ENCODE measurements around the gene PTX4.

Gene PTX4

DNA sequence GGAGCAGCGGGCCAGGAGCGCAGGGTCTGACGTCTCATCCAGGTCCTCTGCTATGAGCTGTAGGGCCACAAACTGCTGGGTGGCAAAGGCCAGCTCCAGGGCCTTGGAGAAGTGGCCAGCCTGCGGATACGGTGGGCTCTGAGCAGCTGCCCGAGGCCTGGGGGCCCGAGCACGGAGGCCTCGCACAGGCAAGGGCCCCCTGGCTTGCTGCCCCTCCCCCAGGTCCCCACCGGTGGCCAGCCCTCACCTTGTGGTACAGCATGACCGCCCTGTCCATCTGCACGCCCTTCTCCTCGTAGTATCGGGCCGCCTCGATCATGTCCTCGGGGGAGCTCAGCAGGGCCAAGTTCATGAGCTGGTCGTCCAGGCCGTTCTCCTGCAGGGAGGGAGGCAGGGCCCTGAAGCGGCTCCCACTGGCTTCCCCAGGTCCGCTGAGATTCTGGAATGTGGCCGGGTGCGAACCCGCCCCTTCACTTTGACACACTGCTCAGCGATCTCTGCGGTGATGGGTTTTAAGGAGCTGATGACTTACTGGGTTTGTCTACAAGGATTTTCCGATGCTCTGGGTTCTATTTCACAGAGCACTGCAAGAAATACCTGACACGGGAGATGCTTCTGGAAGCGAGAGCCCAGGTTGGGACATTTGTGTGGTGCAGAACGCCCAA lies 35.0 kb upstream of the PTX4 start:
- no peak for DNase-seq

DNA sequence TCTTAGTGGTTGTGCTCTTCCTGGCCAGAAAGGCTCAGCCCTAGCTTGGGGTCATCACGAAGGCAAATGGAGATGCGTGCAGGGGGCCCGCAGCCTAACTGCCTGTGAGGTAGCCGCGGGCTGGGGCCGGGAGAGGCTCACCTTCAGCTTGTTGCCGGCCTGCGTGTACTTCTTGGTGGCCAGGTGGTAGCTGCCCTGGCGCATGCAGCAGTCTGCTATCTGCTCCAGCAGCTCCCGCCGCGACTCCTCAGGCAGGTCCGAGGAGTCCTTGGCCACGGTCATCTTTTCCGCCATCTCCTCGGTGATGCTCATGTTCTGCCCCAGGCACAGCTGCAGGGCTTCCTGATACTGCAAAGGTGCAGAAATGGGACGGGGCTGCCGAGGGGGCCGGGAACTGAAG lies 31.7 kb upstream of the PTX4 start:
- DNase-seq: no peak

DNA sequence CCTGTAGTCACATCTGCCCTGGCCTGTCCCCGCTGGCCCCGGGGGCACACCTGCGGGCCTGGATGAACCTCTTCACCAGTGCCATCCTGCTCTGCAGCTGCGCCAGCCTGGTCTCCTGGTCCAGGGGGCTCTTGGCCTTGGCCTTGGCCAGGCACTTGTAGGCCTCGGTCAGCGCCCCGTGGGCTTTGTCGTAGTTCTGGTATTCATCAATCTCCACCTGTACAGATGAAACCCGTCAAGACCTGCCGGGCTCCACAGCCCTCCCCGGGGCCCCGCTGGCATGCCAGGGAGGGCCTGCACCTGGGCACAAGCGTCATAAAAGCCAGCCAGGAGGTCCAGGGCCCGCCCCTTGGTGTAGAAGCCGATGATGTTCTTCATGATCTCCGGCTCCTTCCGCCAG lies 31.1 kb upstream of the PTX4 start:
- DNase-seq: no peak

- DNase-seq: no peak
Measured at GRCh38 chr16:1518626-1519135, 29.9 kb upstream of the PTX4 start.

DNA sequence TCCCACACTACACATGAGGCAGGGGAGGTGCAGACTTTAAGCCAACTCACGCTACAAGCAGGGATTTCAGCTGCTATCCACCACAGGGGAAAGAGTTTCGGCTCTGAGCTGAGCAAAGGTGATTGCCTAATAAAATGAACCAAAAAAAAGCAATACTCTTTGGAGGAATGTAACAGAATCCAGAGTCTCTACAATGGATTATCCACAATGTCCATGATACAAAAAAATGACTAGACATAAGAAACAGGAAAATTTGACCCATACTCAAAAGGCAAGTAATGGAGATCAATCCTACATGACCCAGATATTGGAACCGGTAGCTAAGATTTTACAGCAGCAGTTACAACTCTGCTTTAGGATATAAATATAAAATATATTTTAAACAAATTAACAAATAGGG lies 25.8 kb upstream of the PTX4 start:
- no peak for DNase-seq

DNA sequence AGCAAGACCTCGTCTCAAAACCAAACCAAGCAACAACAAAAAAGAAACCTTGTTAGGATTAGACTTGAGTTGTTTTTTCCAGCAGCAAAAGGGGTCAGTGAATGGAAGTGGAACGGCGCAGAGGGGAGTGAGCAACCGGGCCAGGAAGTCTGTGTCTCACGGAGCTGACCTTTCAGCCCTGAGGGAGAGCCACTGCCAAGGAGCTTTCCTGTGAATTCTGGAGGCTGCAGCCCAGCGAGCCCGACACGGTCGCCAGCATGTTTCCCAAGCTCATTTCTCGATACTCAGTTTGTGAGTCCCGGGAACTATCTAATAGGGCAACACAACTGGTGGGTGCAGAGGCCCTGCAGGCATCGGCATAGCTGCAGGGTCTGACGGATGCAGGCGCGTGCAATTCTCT lies 24.0 kb upstream of the PTX4 start:
- no peak for DNase-seq

DNA sequence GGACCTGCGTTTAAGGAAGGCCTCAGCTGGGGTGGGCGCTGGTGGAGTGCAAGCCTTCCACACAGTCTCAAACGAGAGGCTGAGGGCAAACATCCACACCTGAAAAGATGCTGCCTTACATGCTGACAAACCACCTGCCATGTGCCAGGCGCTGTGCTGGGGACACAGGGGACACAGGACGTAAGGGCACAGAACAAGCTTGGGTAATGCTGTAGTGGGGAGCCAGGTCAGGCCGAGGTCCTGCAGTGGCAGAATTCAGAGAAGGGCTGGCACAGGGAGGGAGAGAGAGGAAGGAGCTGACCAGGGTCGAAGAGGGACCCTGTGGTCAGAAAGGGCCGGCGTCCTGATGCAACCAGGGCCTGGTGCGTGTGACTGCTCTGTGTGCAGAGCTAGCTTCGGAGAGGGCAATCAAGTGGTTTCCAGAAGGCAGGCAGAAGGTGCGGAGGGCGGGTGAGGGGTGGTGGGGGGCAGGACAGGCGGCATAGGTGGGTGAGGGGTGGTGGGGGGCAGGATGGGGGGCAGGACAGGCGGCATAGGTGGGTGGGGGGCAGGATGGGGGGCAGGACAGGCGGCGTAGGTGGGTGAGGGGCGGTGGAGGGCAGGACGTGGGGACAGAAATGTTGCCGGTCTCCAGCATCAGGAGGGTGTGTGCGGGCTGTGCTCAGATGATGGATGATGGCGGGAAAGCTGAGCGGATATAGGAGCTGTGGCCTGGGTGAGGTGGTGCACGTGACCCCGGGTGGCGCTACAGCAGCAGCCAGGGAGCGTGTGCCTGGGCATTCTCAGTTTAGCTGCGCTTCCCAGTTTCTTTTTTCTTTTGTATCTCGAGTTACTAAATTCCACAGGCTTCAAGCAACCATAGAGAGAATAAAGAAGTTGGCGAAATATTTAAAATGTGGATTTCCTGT lies 23.2 kb upstream of the PTX4 start:
- DNase-seq: no peak

- DNase-seq: no peak
Measured at GRCh38 chr16:1510941-1511351, 22.2 kb upstream of the PTX4 start.

- no peak for DNase-seq
Measured at GRCh38 chr16:1510272-1510671, 21.5 kb upstream of the PTX4 start.

DNA sequence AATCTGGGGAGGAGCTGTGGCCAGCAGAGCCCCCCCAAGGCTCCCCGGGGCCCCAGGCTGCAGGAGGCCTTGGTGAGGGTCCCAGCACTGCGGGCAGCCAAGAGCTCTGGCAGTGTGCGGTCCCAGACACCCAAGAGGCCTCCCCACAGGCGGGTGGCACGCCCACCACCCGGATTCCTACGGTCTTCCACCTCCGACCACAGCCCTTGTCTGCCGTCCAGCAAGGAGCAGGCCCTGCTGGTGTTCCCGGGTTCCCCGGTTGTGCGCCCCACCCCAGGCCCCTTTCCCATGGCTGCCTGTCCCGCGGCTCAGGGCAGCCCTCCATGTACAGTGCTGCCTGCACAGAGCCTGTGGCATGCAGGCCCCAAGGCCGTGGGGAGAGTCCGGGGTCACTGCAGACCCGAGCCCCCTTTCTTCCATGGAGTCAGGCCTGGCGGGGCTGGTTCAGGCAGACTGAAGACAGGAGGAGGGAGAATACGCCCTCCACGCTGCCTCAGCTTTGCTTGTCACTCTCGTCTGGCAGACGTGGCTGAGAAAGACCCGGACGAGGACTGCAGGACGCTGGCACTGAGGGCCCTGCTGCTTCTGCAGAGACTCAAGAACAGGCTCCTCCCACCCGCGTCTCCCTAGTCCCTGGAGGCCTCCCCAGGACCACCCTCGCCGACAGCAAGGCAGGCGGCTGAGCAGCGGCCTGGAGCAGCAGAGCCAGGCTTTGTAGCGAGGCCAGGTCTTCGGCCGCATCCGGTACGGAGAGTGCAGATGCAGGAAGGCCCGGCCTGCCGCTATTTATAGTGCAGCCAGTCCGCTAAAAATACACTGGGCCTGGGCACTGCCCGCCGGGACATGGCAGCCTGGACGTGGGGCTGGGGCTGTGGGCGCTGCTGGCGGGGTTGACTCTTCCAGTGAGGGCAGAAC lies 20.8 kb upstream of the PTX4 start:
- DNase-seq: no peak

DNA sequence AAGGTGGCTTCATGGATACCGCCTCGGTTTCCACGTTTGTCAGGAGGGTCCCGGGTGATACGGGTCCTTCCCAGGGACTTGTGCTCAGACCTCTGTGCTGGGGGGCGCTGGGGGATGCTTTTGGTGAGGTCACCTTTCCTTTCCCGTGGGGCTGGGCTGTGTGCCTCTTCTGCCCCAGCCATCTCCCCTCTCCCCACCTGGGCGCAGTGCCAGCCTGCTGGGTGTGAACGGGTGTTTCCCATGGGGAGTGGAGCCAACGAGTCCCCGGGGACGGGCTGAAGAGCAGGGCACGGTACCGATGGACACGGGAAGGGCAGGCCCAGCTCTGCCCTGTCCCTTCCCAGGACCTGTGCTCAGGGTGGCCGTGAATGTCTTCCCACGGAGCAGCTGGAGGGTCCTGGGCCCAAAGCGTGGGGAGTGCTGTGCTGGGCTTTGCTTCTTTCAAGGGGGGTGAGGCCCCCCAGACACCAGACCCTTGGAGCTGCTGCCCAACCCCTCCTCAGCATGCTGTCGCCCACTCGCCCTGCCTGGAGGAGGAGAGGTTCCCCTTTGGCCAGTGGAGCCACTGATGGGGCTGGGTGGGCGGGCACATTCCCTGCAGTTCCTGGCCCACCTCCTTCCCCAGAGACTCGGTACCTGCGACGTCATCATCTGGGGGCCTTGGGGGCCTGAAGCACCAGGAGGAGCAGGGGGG lies 19.9 kb upstream of the PTX4 start:
- no peak for DNase-seq

DNA sequence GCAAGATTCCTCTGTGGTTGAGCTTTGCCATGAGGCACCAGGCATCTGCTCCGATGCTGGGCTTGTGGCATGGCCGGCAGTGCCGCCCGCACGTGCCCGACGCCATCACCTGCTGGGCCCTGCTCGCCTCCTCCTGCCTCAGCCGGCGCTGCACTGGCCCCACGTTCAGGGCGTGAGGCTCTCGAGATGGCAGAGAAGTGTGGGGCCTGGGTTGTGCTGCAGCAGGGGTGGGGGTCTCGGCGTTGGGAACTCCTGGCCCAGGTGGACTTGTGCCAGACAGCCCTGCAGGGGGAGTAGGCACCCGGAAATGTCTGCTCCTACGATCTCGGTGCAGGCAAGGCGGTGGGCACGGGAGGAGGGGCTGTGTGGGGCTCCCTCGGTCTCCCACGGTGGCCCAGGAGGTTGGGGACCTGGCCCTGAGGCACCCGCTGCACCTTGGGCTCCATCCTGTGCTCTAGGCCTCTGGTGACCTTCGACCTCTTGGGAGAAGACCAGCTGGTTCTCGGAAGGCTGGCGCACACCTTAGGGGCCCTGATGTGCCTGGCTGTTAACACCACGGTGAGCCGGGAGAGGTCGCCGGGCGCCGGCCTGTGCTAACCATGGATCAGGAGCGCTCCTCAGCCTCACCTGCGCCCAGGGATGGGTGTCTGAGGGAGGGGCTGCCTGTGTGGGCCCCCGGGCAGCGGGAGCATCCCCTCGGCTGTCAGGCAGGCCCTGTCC lies 17.9 kb upstream of the PTX4 start:
- no peak for DNase-seq

DNA sequence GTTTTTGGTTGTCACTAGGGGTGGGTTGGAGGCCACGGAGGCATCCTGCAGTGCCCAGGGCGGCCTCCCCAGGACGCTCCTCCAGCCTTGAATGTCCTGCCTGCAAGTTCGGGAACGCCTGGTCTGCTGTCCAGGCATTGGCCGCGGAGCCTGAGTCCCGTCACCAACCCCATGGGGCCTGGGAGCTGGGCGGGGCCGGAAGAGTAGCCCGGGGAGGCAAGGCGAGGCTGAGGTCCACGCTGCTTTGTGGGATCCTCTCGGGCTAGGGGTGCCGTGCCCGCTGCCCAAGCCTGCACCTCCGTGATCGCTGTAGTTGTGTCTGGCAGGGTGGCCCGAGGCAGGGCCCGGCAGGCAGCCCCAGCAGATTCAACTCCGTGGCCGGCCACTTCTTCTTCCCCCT lies 17.2 kb upstream of the PTX4 start:
- DNase-seq: no peak

DNA sequence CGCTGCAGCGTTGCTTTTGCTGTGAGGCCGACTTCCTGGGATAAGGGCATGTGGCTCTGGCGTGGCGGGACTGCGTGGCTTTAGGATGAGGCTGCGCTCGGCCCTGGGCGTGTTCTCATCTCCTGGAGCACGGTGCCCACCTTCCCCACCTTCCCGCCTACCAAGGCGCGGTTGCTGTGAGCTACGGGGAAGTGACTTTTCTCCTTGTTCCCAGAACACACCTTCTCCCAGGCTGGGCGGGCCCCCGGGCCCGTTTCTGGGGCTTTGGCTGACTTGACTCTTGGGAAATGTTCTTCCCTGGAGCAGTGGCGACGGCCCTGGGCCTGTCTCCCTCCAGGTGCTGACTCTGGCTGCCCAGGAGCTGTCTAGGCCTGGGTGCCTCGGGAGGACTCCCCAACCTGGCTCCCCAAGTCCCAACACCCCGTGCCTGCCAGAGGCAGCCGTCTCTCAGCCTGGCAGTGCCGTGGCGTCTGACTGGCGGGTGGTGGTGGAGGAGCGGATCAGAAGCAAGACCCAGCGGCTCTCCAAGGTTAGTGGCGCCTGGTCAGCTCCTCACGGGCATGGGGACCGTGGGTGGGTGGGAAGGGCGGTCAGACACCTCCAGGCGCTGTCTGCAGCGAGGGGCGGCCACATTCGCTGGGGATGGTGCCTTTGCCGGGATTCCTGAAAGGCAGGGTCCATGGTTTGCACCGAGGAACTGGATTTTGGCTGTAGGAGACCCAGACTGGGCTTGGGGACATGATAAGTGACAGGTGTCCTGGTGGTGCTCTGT lies 16.5 kb upstream of the PTX4 start:
- no peak for DNase-seq

DNA sequence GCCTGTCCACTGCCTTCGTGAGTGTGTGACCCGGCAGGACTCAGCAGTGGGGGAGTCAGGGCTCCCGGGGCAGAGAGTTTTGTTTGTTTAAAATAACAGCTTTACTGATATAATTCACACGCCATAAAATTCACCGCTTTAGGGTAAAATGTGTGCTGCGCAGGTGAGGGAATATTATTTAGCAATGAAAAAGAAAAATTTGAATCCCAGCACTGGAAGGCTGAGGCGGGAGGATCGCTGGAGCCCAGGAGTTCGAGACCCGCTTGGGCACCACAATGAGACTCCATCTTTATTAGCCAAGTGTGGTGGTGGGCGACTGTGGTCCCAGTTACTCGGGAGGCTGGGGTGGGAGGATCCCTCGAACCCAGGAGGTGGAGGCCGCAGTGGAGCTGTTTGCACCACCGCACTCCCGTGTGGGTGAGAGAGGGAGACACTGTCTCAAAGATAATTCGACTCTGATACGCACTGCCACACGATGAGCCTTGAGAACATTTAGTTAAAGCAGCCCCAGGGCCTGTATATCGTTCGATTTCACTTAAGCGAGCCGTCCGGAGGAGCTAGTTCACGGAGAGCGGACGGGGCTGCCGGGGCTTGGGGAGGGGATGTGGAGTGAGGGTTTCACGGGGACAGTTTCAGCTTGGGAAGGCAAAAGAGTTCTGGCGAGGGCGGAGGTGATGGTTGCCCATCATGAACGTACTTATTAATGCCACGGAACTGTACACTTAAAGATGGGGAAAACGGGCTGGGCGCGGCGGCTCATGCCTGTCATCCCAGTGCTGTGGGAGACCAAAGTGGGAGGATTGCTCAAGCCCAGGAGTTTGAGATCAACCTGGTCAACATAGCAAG lies 14.6 kb upstream of the PTX4 start:
- no peak for DNase-seq

DNA sequence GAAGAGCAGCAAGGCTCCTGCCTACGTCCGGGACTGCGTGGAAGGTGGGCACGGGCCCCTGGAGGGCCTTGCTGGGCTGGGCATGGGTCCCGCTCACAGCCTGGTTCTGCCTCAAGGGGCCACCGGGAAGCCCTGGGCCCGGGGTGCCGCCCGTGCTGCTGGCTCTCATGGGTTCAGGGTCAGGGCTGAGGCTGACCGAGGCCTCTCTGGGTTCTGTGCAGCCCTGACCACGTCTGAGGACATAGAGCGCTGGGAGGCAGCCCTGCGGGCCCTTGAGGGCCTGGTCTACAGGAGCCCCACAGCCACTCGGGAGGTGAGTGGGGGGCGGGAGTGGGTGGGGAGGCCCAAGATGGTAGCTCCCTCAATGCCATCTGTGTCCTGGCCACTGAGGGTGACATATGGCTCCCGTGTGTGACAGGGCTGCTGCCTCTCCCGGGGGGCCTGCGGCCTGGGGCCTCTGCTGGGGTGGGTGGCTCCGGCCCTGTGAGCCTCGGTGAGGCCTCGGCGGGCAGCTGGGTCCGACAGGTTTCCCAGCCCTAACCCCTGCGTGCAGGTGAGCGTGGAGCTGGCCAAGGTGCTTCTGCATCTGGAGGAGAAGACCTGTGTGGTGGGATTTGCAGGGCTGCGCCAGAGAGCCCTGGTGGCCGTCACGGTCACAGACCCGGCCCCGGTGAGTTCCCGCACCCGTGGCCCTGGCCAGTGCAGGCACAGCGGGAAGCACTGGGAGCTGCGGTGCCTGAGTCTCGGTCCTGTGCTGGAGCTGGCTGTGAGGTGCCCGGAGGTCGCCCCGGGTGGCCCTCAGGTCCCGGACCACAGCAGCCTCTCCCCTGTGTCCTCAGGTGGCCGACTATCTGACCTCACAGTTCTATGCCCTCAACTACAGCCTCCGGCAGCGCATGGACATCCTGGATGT lies 13.6 kb upstream of the PTX4 start:
- DNase-seq: no peak

- DNase-seq: no peak
Measured at GRCh38 chr16:1501630-1502029, 12.9 kb upstream of the PTX4 start.

- no peak for DNase-seq
Measured at GRCh38 chr16:1500465-1501150, 11.9 kb upstream of the PTX4 start.

All from NCI-H1092 (cell line).